HepG2 (cell line): ENCODE measurements around the gene RBBP6. TPM values are rescaled to one million over a fixed set of nuclear protein-coding genes. Genes with fewer than 3 reads are reported as not detected.

Experiments used
- ATAC-seq: fragments of 200-7000 bp; cut with Tn5 transposase; 3 replicates; pipeline ENCODE4 v1.9.1; 2020; ENCODE audit warnings: mild to moderate bottlenecking, moderate library complexity
- BruUV-seq: library from RNA; stranded (reverse); fragments of 400-500 nt; replicated peaks from 2 replicates; lab custom pipeline; 2021; lab: Mats Ljungman, UMichigan
- CTCF ChIA-PET: fragments of 300-600 bp; formaldehyde crosslinking; extraction: SDS; loops from one replicate; lab custom pipeline; 2021; ENCODE audit warnings: low total read pairs, inconsistent platforms, low intra/inter-chr PET ratio; lab: Yijun Ruan, JAX
- POLR2A ChIA-PET: fragments of 350-600 bp; sonication (Branson Sonifier 250); formaldehyde crosslinking; loops from one replicate; lab custom pipeline; 2020; ENCODE audit warnings: antibody characterized with exemption, inconsistent platforms; lab: Yijun Ruan, JAX
- DNase-seq: peaks from one replicate; pipeline ENCODE4 v3.0.0-alpha.2; 2015; ENCODE audit warnings: low spot score
- FAIRE-seq: peaks from 3 replicates; lab custom pipeline; 2011; peaks lifted over from hg19 to GRCh38; lab: Jason Lieb, UNC
- H2AFZ ChIP-seq: one replicate; pipeline ENCODE4 v1.6.1; 2011; ENCODE audit warnings: low read length, inconsistent platforms
- H3K27ac ChIP-seq: fragments of 300-600 bp; 3 replicates; pipeline ENCODE4 v1.8.0; 2011; ENCODE audit warnings: mixed run types, mild to moderate bottlenecking, mixed read lengths, low read length, inconsistent platforms; ENCODE audit not compliant: insufficient read depth; ENCODE audit errors: extremely low read length
- H3K27me3 ChIP-seq, 2 experiments: fragments of 200-600 bp in 1 of 2; 2 replicates in 1 of 2; 3 replicates in 1 of 2; pipeline versions ENCODE4 v1.6.0 to v1.8.0; 2011; ENCODE audit warnings: low read length in 2 of 2, mild to moderate bottlenecking in 2 of 2, moderate library complexity in 2 of 2, inconsistent platforms in 1 of 2; ENCODE audit not compliant: insufficient read depth in 2 of 2, control insufficient read depth in 1 of 2
- H3K36me3 ChIP-seq, 2 experiments: fragments of 200-600 bp in 1 of 2; replicated peaks in 1 of 2; 2 replicates in 1 of 2; 3 replicates in 1 of 2; pipeline versions ENCODE4 v1.5.1 to v1.8.0; 2011; ENCODE audit warnings: low read length in 2 of 2, inconsistent platforms in 1 of 2; ENCODE audit not compliant: insufficient read depth in 2 of 2, control insufficient read depth in 1 of 2
- H3K4me1 ChIP-seq: 2 replicates; pipeline ENCODE4 v1.5.1; 2012; ENCODE audit warnings: low read length, inconsistent platforms; ENCODE audit not compliant: insufficient read depth
- H3K4me2 ChIP-seq: 2 replicates; pipeline ENCODE4 v1.6.0; 2011; ENCODE audit warnings: low read depth, low read length, inconsistent platforms
- H3K4me3 ChIP-seq, 3 experiments: fragments of 200-600 bp in 1 of 3; sonication (generic), shearing (Covaris generic) in 1 of 3; replicated peaks in 1 of 3; 2 replicates each; pipeline ENCODE4 v1.5.1; 2011 to 2016; ENCODE audit warnings: low read length in 3 of 3, inconsistent platforms in 2 of 3, low read depth in 2 of 3, mild to moderate bottlenecking in 2 of 3, control low read depth in 1 of 3, mixed read lengths in 1 of 3; ENCODE audit not compliant: insufficient read depth in 1 of 3
- H3K79me2 ChIP-seq: one replicate; pipeline ENCODE4 v1.6.1; 2011; ENCODE audit warnings: low read length, inconsistent platforms; ENCODE audit not compliant: insufficient read depth
- H3K9ac ChIP-seq: 2 replicates; pipeline ENCODE4 v1.6.0; 2011; ENCODE audit warnings: mild to moderate bottlenecking, low read depth, low read length, inconsistent platforms; ENCODE audit not compliant: insufficient read depth
- H3K9me3 ChIP-seq: 2 replicates; pipeline ENCODE4 v1.5.1; 2012; ENCODE audit warnings: mild to moderate bottlenecking, low read length
- H4K20me1 ChIP-seq: 2 replicates; pipeline ENCODE4 v1.6.0; 2011; ENCODE audit warnings: inconsistent platforms, mild to moderate bottlenecking, low read length, moderate library complexity; ENCODE audit not compliant: insufficient read depth
- AHR ChIP-seq: IDR thresholded peaks from 2 replicates; pipeline ENCODE4 v1.6.1; 2018; ENCODE audit warnings: missing genetic modification reagents, missing compliant biosample characterization
- ATF7-NPFF ChIP-seq: sonication (generic); formaldehyde crosslinking; IDR thresholded peaks from 2 replicates; pipeline ENCODE4 v1.8.1; 2023; ENCODE audit warnings: mild to moderate bottlenecking, low read depth, missing genetic modification reagents, moderate library complexity
- DRAP1 ChIP-seq: IDR thresholded peaks from 2 replicates; pipeline ENCODE4 v1.6.1; 2016; ENCODE audit warnings: missing genetic modification reagents, missing compliant biosample characterization
- ELK4 ChIP-seq: sonication (generic); formaldehyde crosslinking; IDR thresholded peaks from 2 replicates; pipeline ENCODE4 v1.9.0; 2021; ENCODE audit warnings: missing genetic modification reagents, borderline replicate concordance
- GABPB1 ChIP-seq: IDR thresholded peaks from 2 replicates; pipeline ENCODE4 v1.6.1; 2016; ENCODE audit warnings: mild to moderate bottlenecking, missing genetic modification reagents, moderate library complexity, missing compliant biosample characterization
- GATAD2A ChIP-seq: IDR thresholded peaks from 2 replicates; pipeline ENCODE4 v1.6.1; 2016
- GMEB2 ChIP-seq: IDR thresholded peaks from 2 replicates; pipeline ENCODE4 v1.6.1; 2016; ENCODE audit warnings: missing biosample characterization, missing genetic modification reagents, low read depth
- GRHL1 ChIP-seq: sonication (generic); formaldehyde crosslinking; conservative IDR thresholded peaks from 2 replicates; pipeline ENCODE4 v1.8.0; 2022; ENCODE audit warnings: missing genetic modification reagents
- MAFG ChIP-seq: sonication (generic); formaldehyde crosslinking; IDR thresholded peaks from 2 replicates; pipeline ENCODE4 v1.5.1; 2020; ENCODE audit warnings: mild to moderate bottlenecking, missing genetic modification reagents
- RBAK ChIP-seq: sonication (generic); formaldehyde crosslinking; IDR thresholded peaks from 2 replicates; pipeline ENCODE4 v1.5.1; 2020; ENCODE audit warnings: mild to moderate bottlenecking, missing genetic modification reagents
- RBM39 ChIP-seq: fragments of 200-400 bp; formaldehyde crosslinking; IDR thresholded peaks from one replicate; pipeline ENCODE4 v1.6.1; 2018; ENCODE audit warnings: antibody characterized with exemption, mild to moderate bottlenecking, low read depth, low read length; ENCODE audit not compliant: poor library complexity, severe bottlenecking
- SMC3 ChIP-seq: IDR thresholded peaks from 2 replicates; pipeline ENCODE4 v1.6.1; 2011; ENCODE audit warnings: low read length, improper control_type of control experiment
- SNRNP70 ChIP-seq: fragments of 200-400 bp; formaldehyde crosslinking; IDR thresholded peaks from 2 replicates; pipeline ENCODE4 v1.6.1; 2017; ENCODE audit warnings: mild to moderate bottlenecking, low read depth, low read length, moderate library complexity
- SRF ChIP-seq: IDR thresholded peaks from 2 replicates; pipeline ENCODE4 v1.6.1; 2011; ENCODE audit warnings: mild to moderate bottlenecking, low read depth, low read length, moderate library complexity
- WIZ ChIP-seq: sonication (generic); formaldehyde crosslinking; IDR thresholded peaks from 2 replicates; pipeline ENCODE4 v1.5.1; 2020; ENCODE audit warnings: mild to moderate bottlenecking, missing genetic modification reagents
- ZNF550 ChIP-seq: sonication (generic); formaldehyde crosslinking; IDR thresholded peaks from 2 replicates; pipeline ENCODE4 v1.4.0; 2020; ENCODE audit warnings: mild to moderate bottlenecking, missing genetic modification reagents, borderline replicate concordance
- ZNF850 ChIP-seq: sonication (generic); formaldehyde crosslinking; conservative IDR thresholded peaks from 2 replicates; pipeline ENCODE4 v1.9.0; 2021; ENCODE audit warnings: mild to moderate bottlenecking, missing genetic modification reagents
- WGBS: methylation state at CpG from one replicate; pipeline ENCODE4 v1.1.6; 2017; ENCODE audit warnings: low lambda C conversion rate; 5-methylcytosine and 5-hydroxymethylcytosine counted together
- in situ Hi-C: cut with HindIII; loops from 2 replicates; pipeline ENCODE4 v1.10.0; 2017; ENCODE audit warnings: low pct_unique_long_range_greater_than_20kb; ENCODE audit not compliant: extremely low pct_ligation_motif_present
- intact Hi-C: fragments of 100-400 bp; cut with micrococcal nuclease; formaldehyde crosslinking; loops from one replicate; pipeline ENCODE4 v1.10.0; 2022; ENCODE audit not compliant: unreplicated experiment
- polyA plus RNA-seq, 8 experiments: library from polyadenylated mRNA; depleted of rRNA in 3 of 8; stranded (reverse) in 7 of 8; unstranded in 1 of 8; fragments of >200 nt; fragmentation: Illumina TruSeq in 4 of 8; extraction: Trizol in 4 of 8; gene quantifications; 2 replicates each; pipeline versions ENCODE4 v1.2.1 to v1.2.3, GENCODE V29; 2011 to 2016; ENCODE audit warnings: low read depth in 4 of 8, missing spikeins in 1 of 8, mixed read lengths in 1 of 8; ENCODE audit not compliant: insufficient read depth in 1 of 8
- total RNA-seq, 5 experiments: library from RNA; depleted of rRNA; stranded (reverse); fragments of >200 nt; fragmentation: Illumina TruSeq; extraction: Trizol; gene quantifications; 2 replicates each; pipeline ENCODE4 v1.2.3, GENCODE V29; 2016; ENCODE audit warnings: low read depth in 1 of 5

RBBP6 gene
- total and polyA plus RNA-seq, 2 of the 13 experiments (the other 11 are each of a cell fraction or from before 2014, with no cell fraction given) = 37.1 to 70.9 TPM

GRCh38 chr16:24609417-24609739, 70.0 kb downstream of the RBBP6 start (continued):
- TF ChIP-seq GMEB2 (CRISPR knock-in tag) (no peak), RBM39 (no peak), SNRNP70 (no peak)

- DNase-seq (peak; percentile 24), ATAC-seq (peak; percentile 39), FAIRE-seq (no peak)
- no peaks in the 10 kb centered on the region for H3K9me3 ChIP-seq
- intact Hi-C loops = no loop called here
- no peak overlapping the region for H2AFZ ChIP-seq
- CTCF ChIA-PET = no interaction called here
- H4K20me1 ChIP-seq = no peaks in the 10 kb centered on the region
- no TSS peak for BruUV-seq
- 24% methylated on average over 22 of the region's 22 CpGs for WGBS
- no peaks in the 10 kb centered on the region for H3K36me3 ChIP-seq
- H3K4me2 ChIP-seq = peak overlapping the region; percentile 47; the same call in 1 of the 2 replicates
- H3K79me2 ChIP-seq = no peaks in the 10 kb centered on the region
- POLR2A ChIA-PET = no interaction called here
- TF ChIP-seq ELK4 (CRISPR knock-in tag) = no peak
- no peak for TF ChIP-seq GABPB1 (CRISPR knock-in tag)
- TF ChIP-seq SMC3 = no peak
- TF ChIP-seq GATAD2A (CRISPR knock-in tag) = no peak
- no peak for TF ChIP-seq SRF
- no peak for TF ChIP-seq GRHL1 (CRISPR knock-in tag)
- TF ChIP-seq AHR (CRISPR knock-in tag) = no peak
- no peak for TF ChIP-seq ZNF850
- no peak for TF ChIP-seq WIZ (CRISPR knock-in tag)
- TF ChIP-seq RBAK (CRISPR knock-in tag) = no peak
- no peak for TF ChIP-seq DRAP1 (CRISPR knock-in tag)
- TF ChIP-seq ATF7-NPFF (CRISPR knock-in tag) = no peak
- TF ChIP-seq MAFG (CRISPR knock-in tag) = no peak
- no peak for TF ChIP-seq ZNF550 (CRISPR knock-in tag)
- no peak overlapping the region for H3K9ac ChIP-seq
- no peak overlapping the region for H3K27ac ChIP-seq
- H3K4me1 ChIP-seq = no peaks in the 10 kb centered on the region
- H3K27me3 ChIP-seq = peaks cover 0 to 31% of the 10 kb centered on the region in 2 experiments; a peak in 3 of 5 replicates
- H3K4me3 ChIP-seq = peak overlapping the region in 1 of 3 experiments; percentile 27; a peak in 1 of 6 replicates
- in situ Hi-C loops = no loop called here
These were observed 70.5 kb downstream of the RBBP6 start for GRCh38 chr16:24609740-24610415.
